NCI-H345 (cell line): ENCODE data around the gene RIIAD1.
A peak's percentile ranks its signal among the peaks of the same experiment; 100 is the strongest.
"Not testable (repeated sequence)": the region's sequence is repeated elsewhere in the genome, so short reads cannot be mapped to it uniquely, and the experiment has no call there.

Experiments
- DNase-seq: peaks from one replicate; lab custom pipeline; 2025; lab: John Stamatoyannopoulos, UW

RIIAD1 gene

GRCh38 chr1:151720974-151721787, at the start of gene RIIAD1:
Gene RIIAD1, plus strand, starts transcription at chr1:151721522. Its CDS starts 15 bp downstream, at chr1:151721537.
- peak; percentile 56 for DNase-seq

- DNase-seq = no peak
These were observed 47.9 kb upstream of the RIIAD1 start for GRCh38 chr1:151673407-151673806.

GRCh38 chr1:151680391-151680790, 40.9 kb upstream of the RIIAD1 start:
- no peak for DNase-seq

GRCh38 chr1:151680826-151681225, 40.5 kb upstream of the RIIAD1 start:
- DNase-seq = no peak

- DNase-seq = no peak
These were observed 39.4 kb upstream of the RIIAD1 start for GRCh38 chr1:151681923-151682322.

GRCh38 chr1:151682901-151683300, 38.4 kb upstream of the RIIAD1 start:
- not testable (repeated sequence) for DNase-seq

- DNase-seq = no peak
These were observed 37.2 kb upstream of the RIIAD1 start for GRCh38 chr1:151684128-151684527.

- DNase-seq = no peak
These were observed 34.8 kb upstream of the RIIAD1 start for GRCh38 chr1:151686561-151686960.

- DNase-seq = no peak
These were observed 31.8 kb upstream of the RIIAD1 start for GRCh38 chr1:151689494-151689893.

- DNase-seq = no peak
These were observed 29.1 kb upstream of the RIIAD1 start for GRCh38 chr1:151692226-151692625.

GRCh38 chr1:151693057-151693651, 28.2 kb upstream of the RIIAD1 start:
- peak; percentile 40 for DNase-seq

GRCh38 chr1:151701515-151701914, 19.8 kb upstream of the RIIAD1 start:
- no peak for DNase-seq

- DNase-seq = no peak
These were observed 18.4 kb upstream of the RIIAD1 start for GRCh38 chr1:151702936-151703335.

- no peak for DNase-seq
These were observed 17.5 kb upstream of the RIIAD1 start for GRCh38 chr1:151703813-151704212.

- DNase-seq = no peak
These were observed 17.1 kb upstream of the RIIAD1 start for GRCh38 chr1:151704246-151704645.

GRCh38 chr1:151705146-151705545, 16.2 kb upstream of the RIIAD1 start:
- DNase-seq = no peak

- no peak for DNase-seq
These were observed 15.4 kb upstream of the RIIAD1 start for GRCh38 chr1:151705753-151706463.

- no peak for DNase-seq
These were observed 14.6 kb upstream of the RIIAD1 start for GRCh38 chr1:151706464-151707415.

GRCh38 chr1:151707541-151708065, 13.7 kb upstream of the RIIAD1 start:
- no peak for DNase-seq

GRCh38 chr1:151708891-151709290, 12.4 kb upstream of the RIIAD1 start:
- no peak for DNase-seq

- DNase-seq = no peak
These were observed 11.0 kb upstream of the RIIAD1 start for GRCh38 chr1:151710187-151710840.
